HEK293T (cell line): ENCODE measurements around the gene SHF.

Experiments used
- CTBP1 ChIP-seq: fragments of 450-650 bp; IDR thresholded peaks from 2 replicates; pipeline ENCODE4 v1.6.1; 2016; ENCODE audit warnings: borderline replicate concordance
- FOXK2 ChIP-seq: fragments of 450-650 bp; IDR thresholded peaks from 2 replicates; pipeline ENCODE4 v1.6.1; 2016; ENCODE audit warnings: mild to moderate bottlenecking
- PKNOX1 ChIP-seq: fragments of 450-650 bp; IDR thresholded peaks from 2 replicates; pipeline ENCODE4 v1.6.1; 2016
- SUZ12 ChIP-seq: fragments of 450-650 bp; IDR thresholded peaks from 2 replicates; pipeline ENCODE4 v1.6.1; 2016; ENCODE audit warnings: mild to moderate bottlenecking

GRCh38 chr15:45148076-45149059 lies 39.4 kb downstream of the SHF start:
- TF ChIP-seq PKNOX1 (no peak), CTBP1 (no peak), FOXK2 (no peak), SUZ12 (no peak)
